K562 (cell line): ENCODE data around the gene DLG4. TPM values are rescaled to one million over a fixed set of nuclear protein-coding genes. Genes with fewer than 3 reads are reported as not detected.

Experiments used
- CREM ChIP-seq: IDR thresholded peaks from 2 replicates; pipeline ENCODE4 v1.6.1; 2014; ENCODE audit warnings: antibody characterized with exemption, low read depth
- ETV6 ChIP-seq, 3 experiments: fragments of 150-350 bp in 1 of 3; sonication (generic) in 1 of 3; formaldehyde crosslinking in 1 of 3; IDR thresholded peaks; 2 replicates each; pipeline versions ENCODE4 v1.6.1 to v1.8.0; 2014 to 2022; ENCODE audit warnings: borderline replicate concordance in 2 of 3, low read depth in 2 of 3, antibody characterized with exemption in 1 of 3, low read length in 1 of 3, mild to moderate bottlenecking in 1 of 3, missing genetic modification reagents in 1 of 3
- FIP1L1 ChIP-seq: fragments of 200-400 bp; formaldehyde crosslinking; IDR thresholded peaks from 2 replicates; pipeline ENCODE4 v1.6.1; 2018; ENCODE audit warnings: mild to moderate bottlenecking, low read depth, low read length; ENCODE audit not compliant: poor library complexity, severe bottlenecking
- GABPA ChIP-seq: fragments of 200-800 bp; sonication (Bioruptor generic); conservative IDR thresholded peaks from 2 replicates; pipeline ENCODE4 v1.6.1; 2016; ENCODE audit warnings: low read depth, missing genetic modification characterization, missing compliant biosample characterization
- HCFC1 ChIP-seq: IDR thresholded peaks from 2 replicates; pipeline ENCODE4 v1.6.1; 2012; ENCODE audit warnings: low read depth, low read length, improper control_type of control experiment
- JUN ChIP-seq, 2 experiments: sonication (generic) in 1 of 2; formaldehyde crosslinking in 1 of 2; IDR thresholded peaks; 2 replicates each; pipeline versions ENCODE4 v1.6.1 to v1.8.0; 2012 to 2022; ENCODE audit warnings: borderline replicate concordance in 2 of 2, mild to moderate bottlenecking in 2 of 2, improper control_type of control experiment in 1 of 2, low read depth in 1 of 2, low read length in 1 of 2, missing genetic modification reagents in 1 of 2
- KAT2B ChIP-seq: IDR thresholded peaks from one replicate; pipeline ENCODE4 v1.6.1; 2012; ENCODE audit warnings: low read depth, mild to moderate bottlenecking, control low read depth, inconsistent platforms, low read length, moderate library complexity
- KDM1A ChIP-seq, 2 experiments: fragments of 450-650 bp; IDR thresholded peaks; 2 replicates each; pipeline ENCODE4 v1.6.1; 2016; ENCODE audit warnings: mild to moderate bottlenecking in 2 of 2
- NFRKB ChIP-seq: fragments of 450-650 bp; IDR thresholded peaks from 2 replicates; pipeline ENCODE4 v1.6.1; 2016; ENCODE audit warnings: low read depth
- NFXL1 ChIP-seq: fragments of 450-650 bp; formaldehyde crosslinking; IDR thresholded peaks from 2 replicates; pipeline ENCODE4 v1.4.0; 2021; ENCODE audit warnings: mild to moderate bottlenecking
- PCBP1 ChIP-seq: fragments of 200-400 bp; formaldehyde crosslinking; IDR thresholded peaks from 2 replicates; pipeline ENCODE4 v1.6.1; 2018; ENCODE audit warnings: mild to moderate bottlenecking, low read depth, low read length; ENCODE audit not compliant: poor library complexity, severe bottlenecking
- POLR2B ChIP-seq: fragments of 450-650 bp; IDR thresholded peaks from 2 replicates; pipeline ENCODE4 v1.6.1; 2018; ENCODE audit warnings: low read depth; ENCODE audit not compliant: partially characterized antibody
- POLR2G ChIP-seq: fragments of 200-400 bp; formaldehyde crosslinking; IDR thresholded peaks from 2 replicates; pipeline ENCODE4 v1.6.1; 2017; ENCODE audit warnings: low read depth, mild to moderate bottlenecking, antibody characterized with exemption, low read length, moderate library complexity
- RFX5 ChIP-seq: IDR thresholded peaks from 2 replicates; pipeline ENCODE4 v1.6.1; 2011; ENCODE audit warnings: low read depth, mild to moderate bottlenecking, improper control_type of control experiment, low read length
- RNF2 ChIP-seq: sonication (generic); IDR thresholded peaks from 2 replicates; pipeline ENCODE4 v1.6.1; 2016
- SETDB1 ChIP-seq: IDR thresholded peaks from one replicate; pipeline ENCODE4 v1.6.1; 2012; ENCODE audit warnings: low read length, control low read depth, inconsistent platforms
- SRSF9 ChIP-seq: fragments of 200-400 bp; formaldehyde crosslinking; IDR thresholded peaks from 2 replicates; pipeline ENCODE4 v1.6.1; 2017; ENCODE audit warnings: low read depth, low read length, borderline replicate concordance
- STAG1 ChIP-seq: sonication (generic); formaldehyde crosslinking; IDR thresholded peaks from 2 replicates; pipeline ENCODE4 v1.5.0; 2020; ENCODE audit warnings: missing genetic modification reagents, borderline replicate concordance
- U2AF1 ChIP-seq: fragments of 200-400 bp; formaldehyde crosslinking; optimal IDR thresholded peaks from 2 replicates; pipeline ENCODE3; 2017; ENCODE audit warnings: mild to moderate bottlenecking, low read depth, low read length, moderate library complexity
- ZNF146 ChIP-seq: IDR thresholded peaks from one replicate; pipeline ENCODE4 v1.6.1; 2018; ENCODE audit warnings: missing compliant biosample characterization; ENCODE audit not compliant: unreplicated experiment
- ZNF212 ChIP-seq: fragments of 450-650 bp; formaldehyde crosslinking; IDR thresholded peaks from 2 replicates; pipeline ENCODE4 v1.4.0; 2020; ENCODE audit warnings: mild to moderate bottlenecking
- ZNF324 ChIP-seq: fragments of 250-450 bp; sonication (Bioruptor Pico); IDR thresholded peaks from 2 replicates; pipeline ENCODE4 v1.4.0; 2020; ENCODE audit warnings: mild to moderate bottlenecking
- ZNF766 ChIP-seq: fragments of 200-800 bp; sonication (Bioruptor generic); conservative IDR thresholded peaks from 2 replicates; pipeline ENCODE4 v1.6.1; 2016; ENCODE audit warnings: missing genetic modification characterization, missing compliant biosample characterization
- ZSCAN29 ChIP-seq: fragments of 450-650 bp; IDR thresholded peaks from 2 replicates; pipeline ENCODE4 v1.6.1; 2017
- polyA plus RNA-seq, 8 experiments: library from polyadenylated mRNA; depleted of rRNA in 4 of 8; stranded (reverse) in 5 of 8; unstranded in 3 of 8; fragments of >200 nt; fragmentation: Nextera tagmentation in 2 of 8; fragmentation: Illumina TruSeq in 1 of 8; extraction: Ambion mirVana in 2 of 8; extraction: Trizol in 1 of 8; gene quantifications; 2 replicates each; pipeline versions ENCODE4 v1.2.1 to v1.2.3, GENCODE V29; 2011 to 2014; ENCODE audit warnings: inconsistent platforms in 1 of 8, missing spikeins in 1 of 8
- total RNA-seq, 7 experiments: library from RNA; depleted of rRNA in 6 of 7; stranded (reverse); fragments of >200 nt in 6 of 7; fragmentation: Illumina TruSeq in 2 of 7; extraction: Trizol in 2 of 7; gene quantifications; 2 replicates each; pipeline versions ENCODE4 v1.2.1 to v1.2.3, GENCODE V29; 2011 to 2021; ENCODE audit warnings: low replicate concordance in 1 of 7
- TF ChIP-seq, protein P1 (sequence below): sonication (generic); formaldehyde crosslinking; IDR thresholded peaks from 2 replicates; pipeline ENCODE4 v1.4.0; 2020; ENCODE audit warnings: mild to moderate bottlenecking, missing genetic modification reagents
- TF ChIP-seq, protein P2 (sequence below): fragments of 250-450 bp; sonication (Bioruptor Pico); IDR thresholded peaks from 2 replicates; pipeline ENCODE4 v1.6.1; 2021; ENCODE audit warnings: mild to moderate bottlenecking
- TF ChIP-seq, protein P3 (sequence below): fragments of 250-450 bp; sonication (Bioruptor Pico); IDR thresholded peaks from 2 replicates; pipeline ENCODE4 v1.8.0; 2021; ENCODE audit warnings: moderate library complexity, mild to moderate bottlenecking, inconsistent platforms

The DLG4 gene
- total and polyA plus RNA-seq, 9 of the 15 experiments (the other 6 are each of a cell fraction or from before 2014, with no cell fraction given) = 0.03 to 12.0 (median 4.1) TPM

DNA sequence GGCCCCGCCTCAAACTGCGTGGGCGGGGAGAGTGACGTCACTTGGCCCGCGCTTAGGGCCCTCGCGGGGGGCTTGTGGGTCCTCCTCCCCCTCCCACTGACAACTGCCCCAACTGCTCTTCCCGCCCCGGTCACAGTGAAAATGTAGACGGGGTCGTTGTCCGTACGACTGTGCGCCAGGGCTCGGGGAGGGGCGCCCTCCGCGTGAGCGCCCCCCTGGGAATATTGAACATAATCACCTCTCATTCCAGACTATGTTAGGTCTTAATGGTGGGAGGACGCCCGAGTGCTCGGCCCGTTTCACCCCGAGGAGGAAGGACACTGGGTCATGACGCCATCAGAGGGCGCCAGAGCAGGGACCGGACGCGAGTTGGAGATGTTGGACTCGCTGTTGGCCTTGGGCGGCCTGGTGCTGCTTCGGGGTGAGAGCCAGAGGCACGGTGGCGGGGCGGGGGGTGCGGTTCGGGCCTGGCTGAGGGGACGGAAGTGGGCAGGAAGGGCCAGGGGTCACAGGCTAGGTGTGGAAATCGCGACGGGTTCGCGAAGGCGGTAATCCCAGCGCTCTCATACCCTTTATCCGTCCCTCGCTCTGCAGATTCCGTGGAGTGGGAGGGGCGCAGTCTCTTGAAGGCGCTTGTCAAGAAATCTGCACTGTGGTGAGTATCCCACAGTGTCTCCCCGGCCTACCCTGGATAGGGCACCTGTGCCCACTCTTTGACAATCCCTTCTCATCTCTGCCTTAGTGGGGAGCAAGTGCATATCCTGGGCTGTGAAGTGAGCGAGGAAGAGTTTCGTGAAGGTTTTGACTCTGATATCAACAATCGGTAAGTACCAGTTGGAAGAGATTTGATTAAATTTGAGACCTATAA lies 32.8 kb upstream of the DLG4 start, which contains the start of gene ELP5 (continued):
- TF ChIP-seq POLR2B (peak; percentile 62), ZNF766 (CRISPR knock-in tag) (no peak), ETV6 (IDR thresholded peaks at IDR 0.05; ENCODE audit: borderline replicate concordance in 1 of 2, low read depth in 2 of 2, low read length in 1 of 2) (no peak), ETV6 (CRISPR knock-in tag; IDR thresholded peaks at IDR 0.05; ENCODE audit: borderline replicate concordance) (no peak), ZSCAN29 (no peak), ZNF212 (CRISPR knock-in tag) (no peak), KAT2B (no peak), FIP1L1 (no peak), RNF2 (peak; percentile 79), HCFC1 (peak; percentile 73), CREM (peak; percentile 97), STAG1 (CRISPR knock-in tag) (no peak), ZNF146 (CRISPR knock-in tag) (no peak), ZNF324 (CRISPR knock-in tag) (no peak), GABPA (peak; percentile 84), U2AF1 (no peak), SETDB1 (no peak), KDM1A (IDR thresholded peaks at IDR 0.05) (peak in 1 of 2 experiments; percentile 18; a peak in 1 of 4 replicates), POLR2G (peak; percentile 94), NFRKB (peak; percentile 77), RFX5 (no peak), SRSF9 (no peak), JUN (IDR thresholded peaks at IDR 0.05; ENCODE audit: borderline replicate concordance, low read depth, low read length) (peak; percentile 70), JUN (CRISPR knock-in tag; IDR thresholded peaks at IDR 0.05; ENCODE audit: borderline replicate concordance) (no peak), PCBP1 (no peak), NFXL1 (CRISPR knock-in tag) (no peak)
- TF ChIP-seq, protein P1, sequence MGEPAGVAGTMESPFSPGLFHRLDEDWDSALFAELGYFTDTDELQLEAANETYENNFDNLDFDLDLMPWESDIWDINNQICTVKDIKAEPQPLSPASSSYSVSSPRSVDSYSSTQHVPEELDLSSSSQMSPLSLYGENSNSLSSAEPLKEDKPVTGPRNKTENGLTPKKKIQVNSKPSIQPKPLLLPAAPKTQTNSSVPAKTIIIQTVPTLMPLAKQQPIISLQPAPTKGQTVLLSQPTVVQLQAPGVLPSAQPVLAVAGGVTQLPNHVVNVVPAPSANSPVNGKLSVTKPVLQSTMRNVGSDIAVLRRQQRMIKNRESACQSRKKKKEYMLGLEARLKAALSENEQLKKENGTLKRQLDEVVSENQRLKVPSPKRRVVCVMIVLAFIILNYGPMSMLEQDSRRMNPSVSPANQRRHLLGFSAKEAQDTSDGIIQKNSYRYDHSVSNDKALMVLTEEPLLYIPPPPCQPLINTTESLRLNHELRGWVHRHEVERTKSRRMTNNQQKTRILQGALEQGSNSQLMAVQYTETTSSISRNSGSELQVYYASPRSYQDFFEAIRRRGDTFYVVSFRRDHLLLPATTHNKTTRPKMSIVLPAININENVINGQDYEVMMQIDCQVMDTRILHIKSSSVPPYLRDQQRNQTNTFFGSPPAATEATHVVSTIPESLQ = no peak
- TF ChIP-seq, protein P2, sequence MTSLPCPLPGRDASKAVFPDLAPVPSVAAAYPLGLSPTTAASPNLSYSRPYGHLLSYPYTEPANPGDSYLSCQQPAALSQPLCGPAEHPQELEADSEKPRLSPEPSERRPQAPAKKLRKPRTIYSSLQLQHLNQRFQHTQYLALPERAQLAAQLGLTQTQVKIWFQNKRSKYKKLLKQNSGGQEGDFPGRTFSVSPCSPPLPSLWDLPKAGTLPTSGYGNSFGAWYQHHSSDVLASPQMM (CRISPR knock-in tag) = no peak
- TF ChIP-seq, protein P3, sequence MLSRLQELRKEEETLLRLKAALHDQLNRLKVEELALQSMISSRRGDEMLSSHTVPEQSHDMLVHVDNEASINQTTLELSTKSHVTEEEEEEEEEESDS (CRISPR knock-in tag) = no peak
